Activated CD8-positive, alpha-beta memory T cell treated with anti-CD3 and anti-CD28 coated beads for 48 hours (primary cell): ENCODE measurements around the gene TCTA.
A peak's percentile ranks its signal among the peaks of the same experiment; 100 is the strongest.
"Not testable (repeated sequence)": the region's sequence is repeated elsewhere in the genome, so short reads cannot be mapped to it uniquely, and the experiment has no call there.

Experiments used
- DNase-seq, 3 experiments: peaks; one replicate each; pipeline ENCODE4 v3.0.0-alpha.2; 2020; ENCODE audit warnings: low read depth in 2 of 3, low spot score in 2 of 3

Gene TCTA, protein sequence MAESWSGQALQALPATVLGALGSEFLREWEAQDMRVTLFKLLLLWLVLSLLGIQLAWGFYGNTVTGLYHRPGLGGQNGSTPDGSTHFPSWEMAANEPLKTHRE

DNA sequence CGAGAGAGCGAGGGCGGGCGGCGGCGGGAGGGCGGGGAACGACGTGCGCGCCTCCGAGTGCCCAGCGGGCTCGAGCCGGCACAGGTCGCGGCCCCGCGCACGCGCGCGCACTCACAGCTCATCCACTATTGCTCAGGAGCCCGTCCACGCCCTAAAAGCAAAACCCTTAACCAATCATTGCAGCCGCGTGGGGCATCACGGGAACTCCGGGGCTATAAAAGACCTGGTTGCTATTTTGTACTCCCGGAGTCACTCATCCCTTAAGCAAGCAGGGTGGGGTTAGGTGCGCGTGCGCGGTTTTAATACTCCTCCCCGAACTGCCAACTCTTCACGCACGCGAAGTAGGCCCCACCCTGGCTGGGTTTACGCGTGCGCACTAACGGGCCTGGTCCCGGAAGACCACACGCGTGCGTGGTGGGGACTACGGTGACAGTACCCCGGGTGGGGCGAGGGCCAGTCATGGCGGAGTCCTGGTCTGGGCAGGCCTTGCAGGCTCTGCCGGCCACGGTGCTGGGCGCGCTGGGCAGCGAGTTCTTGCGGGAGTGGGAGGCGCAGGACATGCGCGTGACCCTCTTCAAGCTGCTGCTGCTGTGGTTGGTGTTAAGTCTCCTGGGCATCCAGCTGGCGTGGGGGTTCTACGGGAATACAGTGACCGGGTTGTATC is at the start of gene TCTA, which contains the start of gene RHOA:
TCTA (plus strand) TSS at position 456 of the 664 bp plus-strand sequence; CDS start at position 460, 4 bp downstream.
RHOA (minus strand) TSS at position 9 of the 664 bp plus-strand sequence. CDS start 36,387 bp downstream, outside the sequence.
- peak; percentile 93 to 97 (median 97) for DNase-seq

DNA sequence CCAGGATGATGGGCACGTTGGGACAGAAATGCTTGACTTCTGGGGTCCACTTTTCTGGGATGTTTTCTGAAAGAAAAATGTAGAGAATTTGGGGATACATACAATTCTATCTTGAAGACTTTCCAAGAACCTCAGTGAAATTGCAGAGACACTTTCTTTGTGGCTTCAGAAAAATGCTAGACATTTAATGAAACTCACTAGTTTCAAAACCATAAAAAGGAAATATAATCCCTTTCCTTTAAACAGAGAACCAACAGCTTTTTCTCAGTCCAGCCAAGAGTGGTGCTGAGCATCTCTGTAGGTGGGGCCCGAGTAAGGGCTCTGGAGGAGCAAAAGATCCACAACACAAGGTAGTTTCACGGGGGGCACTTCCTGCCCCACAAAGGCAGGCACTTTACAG is 49.7 kb upstream of the TCTA start:
- DNase-seq: no peak

DNA sequence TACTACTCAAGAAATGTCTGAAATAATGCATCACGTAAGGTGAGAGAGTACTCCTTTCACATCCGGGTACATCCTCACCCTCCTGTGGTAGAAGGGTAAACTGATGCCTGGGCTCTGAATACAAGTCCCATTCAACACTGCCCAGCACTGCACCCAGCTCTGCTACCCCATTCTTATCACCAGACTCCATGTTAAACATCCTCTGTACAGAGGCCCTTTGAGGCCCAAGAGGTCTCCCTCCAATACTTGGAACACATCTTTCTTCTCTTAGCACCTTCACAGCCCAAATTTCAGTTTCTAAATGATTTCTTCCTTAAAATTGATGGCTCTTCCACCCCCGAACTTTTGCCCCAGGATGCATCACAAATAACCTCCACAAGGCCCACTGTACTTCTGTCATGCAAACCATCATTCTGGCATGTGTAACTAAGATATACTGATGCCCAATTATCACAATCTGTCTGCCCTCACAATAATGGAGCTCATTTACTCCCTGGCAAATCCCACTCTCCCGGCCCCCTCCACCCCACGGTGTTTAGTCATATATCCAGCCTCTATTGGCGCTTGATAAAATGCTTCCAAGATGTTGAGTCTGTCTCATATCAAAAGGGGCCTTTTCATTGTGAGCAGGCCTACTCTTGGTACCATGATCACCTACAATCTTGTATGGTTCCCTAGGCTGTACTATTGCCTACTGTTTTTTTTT is 41.5 kb upstream of the TCTA start:
- DNase-seq: no peak

- no peak for DNase-seq
Observed at GRCh38 chr3:49371946-49372345, 40.3 kb upstream of the TCTA start.

GRCh38 chr3:49377483-49377882 is 34.7 kb upstream of the TCTA start:
- DNase-seq: peak in 2 of 3 experiments; percentile 18 to 38

DNA sequence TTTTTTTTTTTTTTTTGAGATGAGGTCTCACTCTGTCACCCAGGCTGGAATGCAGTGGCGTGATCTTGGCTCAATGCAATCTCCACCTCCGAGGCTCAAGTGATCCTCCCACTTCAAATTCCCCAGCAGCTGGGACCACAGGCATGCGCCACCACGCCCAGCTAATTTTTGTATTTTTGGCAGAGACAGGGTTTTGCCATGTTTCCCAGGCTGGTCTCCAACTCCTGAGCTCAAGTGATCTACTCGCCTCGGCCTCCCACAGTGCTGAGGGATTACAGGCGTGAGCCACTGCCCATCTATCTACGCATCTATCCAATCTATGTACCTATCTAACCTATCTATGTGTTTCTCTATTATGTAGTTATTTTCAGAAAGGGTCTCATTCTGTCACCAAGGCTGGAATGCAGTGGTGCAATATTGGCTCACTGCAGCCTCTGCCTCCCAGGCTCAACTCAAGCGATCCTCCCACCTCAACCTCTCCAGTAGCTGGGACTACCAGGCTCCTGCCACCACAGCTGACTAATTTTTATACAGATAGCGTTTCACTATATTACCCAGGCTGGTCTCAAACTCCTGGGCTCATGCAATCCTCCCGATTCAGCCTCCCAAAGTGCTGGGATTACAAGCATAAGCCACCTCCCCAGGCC is 33.9 kb upstream of the TCTA start:
- DNase-seq: no peak

- no peak for DNase-seq
Observed at GRCh38 chr3:49383387-49383786, 28.8 kb upstream of the TCTA start.

- DNase-seq: no peak
Observed at GRCh38 chr3:49385617-49386016, 26.6 kb upstream of the TCTA start.

GRCh38 chr3:49386056-49386756 is 26.0 kb upstream of the TCTA start:
- no peak for DNase-seq

GRCh38 chr3:49387721-49388120 is 24.5 kb upstream of the TCTA start:
- DNase-seq: no peak

DNA sequence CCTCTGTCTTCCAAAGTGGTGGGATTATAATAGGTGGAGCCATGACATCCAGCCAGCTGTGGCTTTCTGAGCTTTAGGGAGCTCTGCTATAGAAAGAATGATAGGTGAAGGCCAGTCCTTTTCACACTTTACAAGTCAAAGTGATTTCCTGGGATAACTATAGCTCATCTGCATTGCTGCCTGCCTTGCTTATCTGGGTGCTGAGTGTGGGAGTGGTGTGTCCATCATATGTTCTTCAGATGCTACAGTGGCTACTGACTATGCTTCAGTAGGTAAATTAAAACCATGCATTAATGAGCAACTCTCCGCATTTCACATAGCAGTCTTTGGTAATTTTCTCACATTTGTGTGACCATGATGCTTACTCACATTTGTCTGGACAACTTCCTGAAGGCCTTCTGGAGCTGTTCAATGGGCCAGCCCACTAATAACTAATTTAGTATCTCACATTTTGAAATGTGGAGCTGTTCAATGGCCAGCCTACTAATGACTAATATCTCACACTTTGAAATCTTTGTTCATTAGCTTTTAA is 23.9 kb upstream of the TCTA start:
- DNase-seq: no peak

GRCh38 chr3:49389297-49389696 is 22.9 kb upstream of the TCTA start:
- DNase-seq: no peak

DNA sequence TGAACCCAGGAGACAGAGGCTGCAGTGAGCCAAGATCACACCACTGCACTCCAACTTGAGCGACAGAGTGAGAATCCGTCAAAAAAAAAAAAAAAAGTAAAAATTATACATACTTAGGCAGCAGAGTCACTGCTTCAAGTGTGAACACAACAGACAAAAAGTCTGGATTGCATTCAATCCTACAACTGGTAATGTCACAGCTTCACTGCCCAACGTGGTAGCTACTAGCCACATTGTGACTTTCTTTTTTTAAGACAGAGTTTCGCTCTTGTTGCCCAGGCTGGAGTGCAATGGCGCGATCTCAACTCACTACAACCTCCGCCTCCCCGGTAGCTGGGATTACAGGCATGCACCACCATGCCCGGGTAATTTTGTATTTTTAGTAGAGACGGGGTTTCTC is 20.9 kb upstream of the TCTA start:
- DNase-seq: not testable (repeated sequence)

DNA sequence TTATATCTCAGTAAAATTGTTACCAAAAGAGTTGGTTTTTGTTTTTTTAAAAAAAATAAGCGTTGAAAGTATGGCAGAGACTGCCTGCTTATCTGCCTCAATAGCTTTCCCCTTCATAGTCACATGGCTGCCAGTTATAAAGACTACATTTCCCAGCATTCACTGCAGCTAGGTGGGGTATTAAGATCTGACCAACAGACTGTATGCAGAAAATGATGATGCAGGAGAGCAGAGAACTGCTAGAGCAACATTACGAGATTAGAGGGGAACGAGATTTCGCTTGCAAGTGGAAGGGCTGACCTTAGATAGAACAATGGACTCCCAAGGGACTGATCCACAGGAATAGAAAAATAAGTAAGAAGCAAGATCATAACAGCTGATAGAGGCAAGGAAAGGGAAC is 14.8 kb upstream of the TCTA start:
- no peak for DNase-seq

GRCh38 chr3:49399461-49399860 is 12.8 kb upstream of the TCTA start:
- no peak for DNase-seq

GRCh38 chr3:49401766-49402165 is 10.5 kb upstream of the TCTA start:
- DNase-seq: no peak

- DNase-seq: no peak
Observed at GRCh38 chr3:49403891-49404290, 8.3 kb upstream of the TCTA start.

GRCh38 chr3:49405570-49405969 is 6.7 kb upstream of the TCTA start:
- DNase-seq: not testable (repeated sequence)

DNA sequence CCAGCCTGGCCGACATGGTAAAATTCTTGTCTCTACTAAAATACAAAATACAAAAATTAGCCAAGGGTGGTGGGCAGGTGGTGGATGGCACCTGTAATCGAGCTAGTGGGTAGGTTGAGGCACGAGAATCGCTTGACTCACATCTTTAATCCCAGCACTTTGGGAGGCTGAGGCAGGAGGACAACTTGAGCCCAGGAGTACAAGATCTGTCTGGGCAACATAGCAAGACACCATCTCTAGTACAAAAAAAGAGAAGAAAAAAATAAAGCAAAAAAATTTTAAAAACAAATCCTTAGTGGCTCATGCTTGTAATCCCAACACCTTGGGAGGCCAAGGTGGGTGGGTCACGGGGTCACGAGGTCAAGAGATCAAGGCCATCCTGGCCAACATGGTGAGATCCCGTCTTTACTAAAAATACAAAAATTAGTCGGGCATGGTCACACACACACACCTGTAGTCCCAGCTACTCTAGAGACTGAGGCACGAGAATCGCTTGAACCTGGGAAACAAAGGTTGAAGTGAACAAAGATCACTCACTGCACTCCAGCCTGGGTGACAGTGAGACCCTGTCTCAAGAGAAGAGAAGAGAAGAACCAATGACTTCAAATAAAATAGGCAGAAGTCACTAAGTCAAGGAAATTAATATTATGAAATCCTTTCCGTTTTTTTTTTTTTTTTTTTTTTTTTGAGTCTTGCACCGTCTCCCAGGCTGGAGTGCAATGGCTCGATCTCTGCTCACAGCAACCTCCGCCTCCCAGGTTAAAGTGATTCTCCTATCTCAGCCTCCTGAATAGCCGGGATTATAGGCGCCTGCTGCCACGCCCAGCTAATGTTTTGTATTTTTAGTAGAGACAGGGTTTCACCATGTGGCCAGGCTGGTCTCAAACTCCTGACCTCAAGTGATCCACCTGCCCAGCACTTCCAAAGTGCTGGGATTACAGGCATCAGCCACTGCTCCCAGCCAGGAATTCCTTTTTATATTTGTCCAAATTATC is 5.4 kb upstream of the TCTA start:
- DNase-seq: no peak
